Calu3 (cell line): ENCODE results near the gene NCOA7. TPM values are rescaled to one million over a fixed set of nuclear protein-coding genes. Genes with fewer than 3 reads are reported as not detected.

Source experiments
- BruUV-seq: library from RNA; stranded (reverse); fragments of 400-500 nt; replicated peaks from 2 replicates; lab custom pipeline; 2021; lab: Mats Ljungman, UMichigan
- CTCF ChIA-PET: fragments of 300-600 bp; sonication (Branson Sonifier 250); formaldehyde crosslinking; loops from one replicate; lab custom pipeline; 2022; ENCODE audit warnings: antibody characterized with exemption; lab: Charles Lee
- DNase-seq: peaks from one replicate; pipeline ENCODE4 v3.0.0; 2022
- H3K27ac Mint-ChIP-seq: one replicate; pipeline ENCODE4 v1.8.0; 2022; ENCODE audit warnings: mixed read lengths; ENCODE audit not compliant: unreplicated experiment
- H3K27me3 Mint-ChIP-seq: one replicate; pipeline ENCODE4 v1.8.0; 2022; ENCODE audit warnings: mixed read lengths; ENCODE audit not compliant: unreplicated experiment
- H3K36me3 Mint-ChIP-seq: one replicate; pipeline ENCODE4 v1.8.0; 2022; ENCODE audit warnings: mild to moderate bottlenecking, moderate library complexity, mixed read lengths; ENCODE audit not compliant: insufficient read depth, unreplicated experiment
- H3K4me1 Mint-ChIP-seq: one replicate; pipeline ENCODE4 v1.8.0; 2022; ENCODE audit warnings: mild to moderate bottlenecking, low read depth, mixed read lengths; ENCODE audit not compliant: unreplicated experiment
- H3K4me3 Mint-ChIP-seq: one replicate; pipeline ENCODE4 v1.8.0; 2022; ENCODE audit warnings: mild to moderate bottlenecking, low read depth, moderate library complexity, mixed read lengths; ENCODE audit not compliant: unreplicated experiment
- H3K9me3 Mint-ChIP-seq: one replicate; pipeline ENCODE4 v1.8.0; 2022; ENCODE audit warnings: low read depth, mixed read lengths; ENCODE audit not compliant: unreplicated experiment
- intact Hi-C: fragments of 100-400 bp; cut with micrococcal nuclease; formaldehyde crosslinking; loops from one replicate; pipeline ENCODE4 v1.10.0; 2022; ENCODE audit not compliant: unreplicated experiment
- total RNA-seq: library from RNA; stranded (reverse); gene quantifications from 2 replicates; pipeline ENCODE4 v1.2.3, GENCODE V29; 2022
- TF ChIP-seq, protein P1 (sequence below): fragments of 200-600 bp; IDR thresholded peaks from one replicate; pipeline ENCODE4 v1.8.0; 2022; ENCODE audit warnings: antibody characterized with exemption; ENCODE audit not compliant: unreplicated experiment

The NCOA7 gene
- total RNA-seq, 1 experiment from 2014 or later = 102 TPM

DNA sequence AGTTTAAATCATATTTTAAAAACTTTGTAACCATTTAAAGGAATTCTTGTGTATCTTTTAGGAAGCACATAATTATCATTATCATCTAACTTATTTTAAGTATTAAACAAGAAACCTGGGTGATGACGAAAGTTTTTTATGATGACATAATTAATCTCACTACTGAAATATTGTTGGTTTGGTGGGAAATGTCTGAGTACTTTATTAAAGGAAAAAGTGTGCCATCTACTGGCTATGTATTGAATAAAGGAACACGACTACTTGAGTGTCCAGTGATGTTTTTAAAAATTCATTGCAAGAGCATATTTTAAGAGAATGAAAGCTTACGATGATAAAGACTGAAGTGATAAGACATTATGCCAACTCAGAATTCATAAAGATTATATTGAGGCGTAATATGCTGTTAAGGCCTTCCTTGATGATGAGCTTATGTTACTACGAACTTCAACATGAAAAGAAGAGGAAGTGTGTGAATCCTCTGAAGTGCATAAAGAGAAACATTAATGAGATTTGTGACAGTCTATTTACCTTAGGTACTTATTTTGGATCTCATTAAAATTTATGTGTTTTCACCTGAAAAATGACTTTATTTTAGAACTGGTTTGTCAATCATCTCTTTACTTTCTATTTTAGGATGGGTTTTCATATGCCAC is 183.6 kb downstream of the NCOA7 start:
- H3K27ac Mint-ChIP-seq = no peak overlapping the region
- CTCF ChIA-PET = interaction anchor here (0.9 to 1.8 kb wide), 4 partner anchors 10 to 193 kb away, joined by 4 to 7 read pairs (median 5); partner anchors contain the start of gene TRMT11
- H3K9me3 Mint-ChIP-seq = no peaks in the 10 kb centered on the region
- no peak for DNase-seq
- no peaks in the 10 kb centered on the region for H3K27me3 Mint-ChIP-seq
- H3K4me3 Mint-ChIP-seq = no peak overlapping the region
- BruUV-seq = no TSS peak
- intact Hi-C loops = loop anchor here (2.0 to 10.0 kb wide), 3 partner anchors 117 to 660 kb away; no protein-coding TSS in a partner anchor
- H3K36me3 Mint-ChIP-seq = no peaks in the 10 kb centered on the region
- no peaks in the 10 kb centered on the region for H3K4me1 Mint-ChIP-seq
- TF ChIP-seq, protein P1, sequence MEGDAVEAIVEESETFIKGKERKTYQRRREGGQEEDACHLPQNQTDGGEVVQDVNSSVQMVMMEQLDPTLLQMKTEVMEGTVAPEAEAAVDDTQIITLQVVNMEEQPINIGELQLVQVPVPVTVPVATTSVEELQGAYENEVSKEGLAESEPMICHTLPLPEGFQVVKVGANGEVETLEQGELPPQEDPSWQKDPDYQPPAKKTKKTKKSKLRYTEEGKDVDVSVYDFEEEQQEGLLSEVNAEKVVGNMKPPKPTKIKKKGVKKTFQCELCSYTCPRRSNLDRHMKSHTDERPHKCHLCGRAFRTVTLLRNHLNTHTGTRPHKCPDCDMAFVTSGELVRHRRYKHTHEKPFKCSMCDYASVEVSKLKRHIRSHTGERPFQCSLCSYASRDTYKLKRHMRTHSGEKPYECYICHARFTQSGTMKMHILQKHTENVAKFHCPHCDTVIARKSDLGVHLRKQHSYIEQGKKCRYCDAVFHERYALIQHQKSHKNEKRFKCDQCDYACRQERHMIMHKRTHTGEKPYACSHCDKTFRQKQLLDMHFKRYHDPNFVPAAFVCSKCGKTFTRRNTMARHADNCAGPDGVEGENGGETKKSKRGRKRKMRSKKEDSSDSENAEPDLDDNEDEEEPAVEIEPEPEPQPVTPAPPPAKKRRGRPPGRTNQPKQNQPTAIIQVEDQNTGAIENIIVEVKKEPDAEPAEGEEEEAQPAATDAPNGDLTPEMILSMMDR = no peak

GRCh38 chr6:125979101-125979500 is 188.3 kb downstream of the NCOA7 start:
- Mint-ChIP-seq H3K27ac (no peak overlapping the region), H3K4me1 (no peaks in the 10 kb centered on the region), H3K9me3 (no peaks in the 10 kb centered on the region), H3K4me3 (no peak overlapping the region), H3K27me3 (no peaks in the 10 kb centered on the region), H3K36me3 (no peaks in the 10 kb centered on the region)
- intact Hi-C loops = loop anchor here (10.0 kb wide), 1 partner anchor 664 kb away; no protein-coding TSS in a partner anchor
- TF ChIP-seq, protein P1 = no peak
- CTCF ChIA-PET = no interaction called here
- no peak for DNase-seq
- BruUV-seq = no TSS peak

Other genes with a start within 250 kb of the NCOA7 start
- gene HEY2, start 41.3 kb upstream of the NCOA7 start, total RNA-seq = 0.47 and 0.64 TPM in 2 replicates
- gene HINT3, start 165.8 kb downstream of the NCOA7 start, total RNA-seq = 13.9 and 15.1 TPM in 2 replicates
- gene TRMT11, start 195.6 kb downstream of the NCOA7 start, total RNA-seq = 20.2 and 27.7 TPM in 2 replicates